SK-N-SH (cell line): ENCODE data around the gene GRB2. TPM values are rescaled to one million over a fixed set of nuclear protein-coding genes. Genes with fewer than 3 reads are reported as not detected.

ENCODE experiments used
- CTCF ChIA-PET: fragments of 300-600, 350-600 bp; formaldehyde crosslinking; extraction: SDS; loops from one replicate; lab custom pipeline; 2021; lab: Yijun Ruan, JAX
- POLR2A ChIA-PET: fragments of 350-600 bp; sonication (Branson Sonifier 250); formaldehyde crosslinking; extraction: SDS; loops from one replicate; lab custom pipeline; 2020; ENCODE audit warnings: antibody characterized with exemption, inconsistent platforms; lab: Yijun Ruan, JAX
- DNase-seq: peaks from one replicate; pipeline ENCODE4 v3.0.0; 2012
- H2AFZ ChIP-seq: fragments of 200-600 bp; sonication (generic); 2 replicates; pipeline ENCODE4 v1.8.1; 2016; ENCODE audit warnings: antibody characterized with exemption, mild to moderate bottlenecking, low read depth
- H3F3A ChIP-seq: fragments of 200-600 bp; sonication (generic); replicated peaks from 2 replicates; pipeline ENCODE3; 2016; ENCODE audit warnings: antibody characterized with exemption, mild to moderate bottlenecking; ENCODE audit not compliant: insufficient read depth
- H3K27ac ChIP-seq, 2 experiments: fragments of 200-500 bp in 1 of 2; fragments of 200-600 bp in 1 of 2; sonication (Bioruptor generic) in 1 of 2; sonication (generic), shearing (Covaris generic) in 1 of 2; 2 replicates each; pipeline versions ENCODE4 v1.5.1 to v1.6.1; 2014 to 2016; ENCODE audit warnings: low read depth in 2 of 2, inconsistent platforms in 1 of 2, low read length in 1 of 2, mild to moderate bottlenecking in 1 of 2, mixed read lengths in 1 of 2
- H3K27me3 ChIP-seq: fragments of 200-600 bp; sonication (generic), shearing (Covaris generic); 2 replicates; pipeline ENCODE4 v1.6.1; 2016; ENCODE audit warnings: mixed run types; ENCODE audit not compliant: insufficient read depth
- H3K36me3 ChIP-seq, 2 experiments: fragments of 200-500 bp in 1 of 2; fragments of 200-600 bp in 1 of 2; sonication (Bioruptor generic) in 1 of 2; sonication (generic) in 1 of 2; replicated peaks in 1 of 2; 2 replicates each; pipeline versions ENCODE3 to v1.5.1; 2014 to 2016; ENCODE audit warnings: low read length in 1 of 2, mild to moderate bottlenecking in 1 of 2; ENCODE audit not compliant: insufficient read depth in 2 of 2, control insufficient read depth in 1 of 2
- H3K4me1 ChIP-seq, 2 experiments: fragments of 200-500 bp in 1 of 2; fragments of 200-600 bp in 1 of 2; sonication (Bioruptor generic) in 1 of 2; sonication (generic), shearing (Covaris generic) in 1 of 2; 2 replicates each; pipeline versions ENCODE4 v1.5.1 to v1.6.1; 2014 to 2016; ENCODE audit warnings: low read depth in 1 of 2, low read length in 1 of 2, mixed run types in 1 of 2; ENCODE audit not compliant: insufficient read depth in 2 of 2, control insufficient read depth in 1 of 2
- H3K4me2 ChIP-seq: fragments of 200-600 bp; sonication (generic), shearing (Covaris generic); 2 replicates; pipeline ENCODE4 v1.6.1; 2017; ENCODE audit warnings: mixed run types
- H3K4me3 ChIP-seq, 2 experiments: fragments of 200-500 bp in 1 of 2; fragments of 200-600 bp in 1 of 2; sonication (Bioruptor generic) in 1 of 2; sonication (generic), shearing (Covaris generic) in 1 of 2; 2 replicates each; pipeline versions ENCODE4 v1.5.1 to v1.8.1; 2014 to 2016; ENCODE audit warnings: low read depth in 2 of 2, inconsistent platforms in 1 of 2, low read length in 1 of 2, mild to moderate bottlenecking in 1 of 2, mixed read lengths in 1 of 2, moderate library complexity in 1 of 2
- H3K79me2 ChIP-seq: fragments of 200-600 bp; sonication (generic); 2 replicates; pipeline ENCODE4 v1.8.1; 2017; ENCODE audit warnings: mild to moderate bottlenecking; ENCODE audit not compliant: insufficient read depth
- H3K9ac ChIP-seq: fragments of 200-600 bp; sonication (generic); 2 replicates; pipeline ENCODE4 v1.6.1; 2017; ENCODE audit warnings: mixed run types
- H3K9me2 ChIP-seq: fragments of 200-600 bp; sonication (generic); 2 replicates; pipeline ENCODE4 v1.6.1; 2017; ENCODE audit warnings: mixed run types
- H3K9me3 ChIP-seq: fragments of 200-600 bp; sonication (generic); 2 replicates; pipeline ENCODE4 v1.6.1; 2017; ENCODE audit warnings: mixed run types, mild to moderate bottlenecking, moderate library complexity
- H4K20me1 ChIP-seq: fragments of 200-600 bp; sonication (generic); 2 replicates; pipeline ENCODE4 v1.6.1; 2017; ENCODE audit warnings: mild to moderate bottlenecking, mixed run types; ENCODE audit not compliant: insufficient read depth
- EP300 ChIP-seq, 2 experiments: IDR thresholded peaks; 2 replicates each; pipeline versions ENCODE4 v1.4.0 to v1.6.1; 2012; ENCODE audit warnings: borderline replicate concordance in 1 of 2, low read depth in 1 of 2, low read length in 1 of 2
- EZH2phosphoT487 ChIP-seq: fragments of 200-600 bp; sonication (generic); IDR thresholded peaks from 2 replicates; pipeline ENCODE4 v1.6.1; 2017; ENCODE audit warnings: low read depth, mixed run types, mild to moderate bottlenecking, antibody characterized with exemption, moderate library complexity, borderline replicate concordance
- FOSL2 ChIP-seq: IDR thresholded peaks from 2 replicates; pipeline ENCODE4 v1.4.0; 2012; ENCODE audit warnings: low read depth, mild to moderate bottlenecking, moderate library complexity, borderline replicate concordance
- FOXJ3 ChIP-seq: sonication (generic); formaldehyde crosslinking; IDR thresholded peaks from 2 replicates; pipeline ENCODE4 v1.5.1; 2020; ENCODE audit warnings: mild to moderate bottlenecking, missing genetic modification reagents
- FOXM1 ChIP-seq: IDR thresholded peaks from 2 replicates; pipeline ENCODE4 v1.4.0; 2012; ENCODE audit warnings: low read depth, mild to moderate bottlenecking
- JUND ChIP-seq: IDR thresholded peaks from 2 replicates; pipeline ENCODE4 v1.4.0; 2012
- MXI1 ChIP-seq: IDR thresholded peaks from 2 replicates; pipeline ENCODE4 v1.6.1; 2012; ENCODE audit warnings: mild to moderate bottlenecking, low read depth, low read length, improper control_type of control experiment
- NFIC ChIP-seq: IDR thresholded peaks from 2 replicates; pipeline ENCODE4 v1.4.0; 2012; ENCODE audit warnings: borderline replicate concordance
- NRF1 ChIP-seq: IDR thresholded peaks from 2 replicates; pipeline ENCODE4 v1.6.1; 2012; ENCODE audit warnings: low read depth, mild to moderate bottlenecking, low read length
- POLR2AphosphoS5 ChIP-seq: IDR thresholded peaks from 2 replicates; pipeline ENCODE4 v1.6.1; 2012; ENCODE audit warnings: low read depth, low read length
- SIN3A ChIP-seq: IDR thresholded peaks from 2 replicates; pipeline ENCODE4 v1.6.1; 2012; ENCODE audit warnings: low read depth, mild to moderate bottlenecking, low read length, moderate library complexity, borderline replicate concordance
- SMC3 ChIP-seq: IDR thresholded peaks from 2 replicates; pipeline ENCODE4 v1.6.1; 2012; ENCODE audit warnings: low read depth, low read length, improper control_type of control experiment
- TCF12 ChIP-seq: IDR thresholded peaks from 2 replicates; pipeline ENCODE4 v1.4.0; 2012
- TEAD4 ChIP-seq: IDR thresholded peaks from 2 replicates; pipeline ENCODE4 v1.4.0; 2012; ENCODE audit warnings: mild to moderate bottlenecking, borderline replicate concordance; ENCODE audit not compliant: insufficient read depth
- YY1 ChIP-seq: IDR thresholded peaks from 2 replicates; pipeline ENCODE4 v1.4.0; 2012; ENCODE audit warnings: low read depth, mild to moderate bottlenecking
- WGBS: methylation state at CpG from one replicate; pipeline ENCODE4 v1.1.6; 2017; ENCODE audit warnings: low lambda C conversion rate; 5-methylcytosine and 5-hydroxymethylcytosine counted together
- polyA plus RNA-seq, 3 experiments: library from polyadenylated mRNA; depleted of rRNA; stranded (reverse); fragments of >200 nt; gene quantifications; 2 replicates each; pipeline ENCODE4 v1.2.3, GENCODE V29; 2012
- TF ChIP-seq, protein P1 (sequence below): IDR thresholded peaks from 2 replicates; pipeline ENCODE4 v1.4.0; 2012; ENCODE audit warnings: low read depth, borderline replicate concordance
- TF ChIP-seq, protein P2 (sequence below): fragments of 150-350 bp; IDR thresholded peaks from 2 replicates; pipeline ENCODE4 v1.6.1; 2016; ENCODE audit warnings: mild to moderate bottlenecking, low read depth, low read length
- TF ChIP-seq, protein P3 (sequence below): IDR thresholded peaks from 2 replicates; pipeline ENCODE4 v1.4.0; 2012; ENCODE audit warnings: low read depth
- TF ChIP-seq, protein P4 (sequence below): IDR thresholded peaks from 2 replicates; pipeline ENCODE4; 2012
- TF ChIP-seq, protein P5 (sequence below): fragments of 150-350 bp; IDR thresholded peaks from 2 replicates; pipeline ENCODE4 v1.6.1; 2017; ENCODE audit warnings: antibody characterized with exemption, low read length, low read depth, borderline replicate concordance

Gene GRB2
- polyA plus RNA-seq, 1 of the 3 experiments (the other 2 are of a cell fraction) = 89.6 TPM

DNA sequence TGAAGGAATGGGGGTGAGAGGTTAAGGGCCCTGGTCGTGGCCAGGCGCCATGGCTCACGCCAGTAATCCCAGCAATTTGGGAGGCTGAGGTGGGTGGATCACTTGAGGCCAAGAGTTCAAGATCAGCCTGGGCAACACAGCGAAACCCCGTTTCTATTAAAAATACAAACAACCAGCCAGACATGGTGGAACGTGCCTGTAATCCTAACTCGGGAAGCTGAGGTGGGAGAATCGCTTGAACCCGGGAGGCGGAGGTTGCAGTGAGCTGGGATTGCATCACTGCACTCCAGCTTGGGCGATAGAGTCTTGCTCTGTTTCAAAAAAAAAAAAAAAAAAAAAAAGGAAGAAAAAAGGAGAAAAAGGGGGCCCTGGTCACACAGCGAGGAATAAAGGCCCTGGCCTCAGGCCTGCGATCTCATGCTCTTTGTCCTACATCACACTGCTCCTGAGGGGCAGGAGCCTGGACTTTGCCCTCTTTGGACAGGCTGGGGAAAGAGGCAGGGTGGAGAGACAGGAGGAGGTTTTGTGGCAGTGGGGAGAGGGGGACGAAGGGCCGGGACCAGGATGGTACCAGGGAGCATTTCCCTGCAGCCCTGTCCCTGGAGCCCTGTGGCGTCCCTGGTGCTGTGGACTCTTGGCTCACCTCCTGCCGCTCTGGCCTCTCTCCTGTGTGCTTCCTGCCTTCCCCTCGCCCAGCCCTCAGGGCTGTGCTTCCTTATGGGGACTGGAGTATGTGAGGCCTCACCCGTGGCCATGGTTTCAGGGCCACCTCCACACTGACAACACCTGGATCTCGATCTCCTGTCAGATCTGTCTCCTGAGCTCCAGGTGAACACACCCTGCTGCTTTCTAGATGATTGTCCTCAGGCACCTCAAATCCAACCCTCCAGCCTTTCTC, 96.5 kb downstream of the GRB2 start:
- no peaks in the 10 kb centered on the region for H3K36me3 ChIP-seq
- no peak overlapping the region for H3K4me2 ChIP-seq
- H4K20me1 ChIP-seq = no peaks in the 10 kb centered on the region
- H3K27ac ChIP-seq = no peak overlapping the region
- no peak overlapping the region for H3K9ac ChIP-seq
- ChIA-PET POLR2A (no interaction called here), CTCF (interaction anchor here (0.6 to 6.2 kb wide), 8 partner anchors 9 to 106 kb away, joined by 3 to 45 read pairs (median 4); partner anchors contain the start of gene MIF4GD)
- H2AFZ ChIP-seq = no peak overlapping the region
- DNase-seq = no peak
- H3K4me1 ChIP-seq = no peaks in the 10 kb centered on the region
- 89% methylated on average over 20 of the region's 20 CpGs for WGBS
- H3K9me2 ChIP-seq = no peaks in the 10 kb centered on the region
- no peaks in the 10 kb centered on the region for H3F3A ChIP-seq
- no peak overlapping the region for H3K4me3 ChIP-seq
- H3K27me3 ChIP-seq = no peaks in the 10 kb centered on the region
- no peaks in the 10 kb centered on the region for H3K9me3 ChIP-seq
- H3K79me2 ChIP-seq = no peaks in the 10 kb centered on the region
- TF ChIP-seq EZH2phosphoT487 (no peak), TEAD4 (no peak), POLR2AphosphoS5 (no peak), NRF1 (no peak), NFIC (no peak), FOSL2 (no peak), SIN3A (no peak), FOXM1 (no peak), YY1 (no peak), MXI1 (no peak), JUND (no peak), SMC3 (no peak), TCF12 (no peak), EP300 (IDR thresholded peaks at IDR 0.05; ENCODE audit: borderline replicate concordance in 1 of 2, low read depth in 1 of 2, low read length in 1 of 2) (no peak), FOXJ3 (CRISPR knock-in tag) (no peak)
- TF ChIP-seq, protein P1, sequence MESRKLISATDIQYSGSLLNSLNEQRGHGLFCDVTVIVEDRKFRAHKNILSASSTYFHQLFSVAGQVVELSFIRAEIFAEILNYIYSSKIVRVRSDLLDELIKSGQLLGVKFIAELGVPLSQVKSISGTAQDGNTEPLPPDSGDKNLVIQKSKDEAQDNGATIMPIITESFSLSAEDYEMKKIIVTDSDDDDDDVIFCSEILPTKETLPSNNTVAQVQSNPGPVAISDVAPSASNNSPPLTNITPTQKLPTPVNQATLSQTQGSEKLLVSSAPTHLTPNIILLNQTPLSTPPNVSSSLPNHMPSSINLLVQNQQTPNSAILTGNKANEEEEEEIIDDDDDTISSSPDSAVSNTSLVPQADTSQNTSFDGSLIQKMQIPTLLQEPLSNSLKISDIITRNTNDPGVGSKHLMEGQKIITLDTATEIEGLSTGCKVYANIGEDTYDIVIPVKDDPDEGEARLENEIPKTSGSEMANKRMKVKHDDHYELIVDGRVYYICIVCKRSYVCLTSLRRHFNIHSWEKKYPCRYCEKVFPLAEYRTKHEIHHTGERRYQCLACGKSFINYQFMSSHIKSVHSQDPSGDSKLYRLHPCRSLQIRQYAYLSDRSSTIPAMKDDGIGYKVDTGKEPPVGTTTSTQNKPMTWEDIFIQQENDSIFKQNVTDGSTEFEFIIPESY = no peak
- TF ChIP-seq, protein P2, sequence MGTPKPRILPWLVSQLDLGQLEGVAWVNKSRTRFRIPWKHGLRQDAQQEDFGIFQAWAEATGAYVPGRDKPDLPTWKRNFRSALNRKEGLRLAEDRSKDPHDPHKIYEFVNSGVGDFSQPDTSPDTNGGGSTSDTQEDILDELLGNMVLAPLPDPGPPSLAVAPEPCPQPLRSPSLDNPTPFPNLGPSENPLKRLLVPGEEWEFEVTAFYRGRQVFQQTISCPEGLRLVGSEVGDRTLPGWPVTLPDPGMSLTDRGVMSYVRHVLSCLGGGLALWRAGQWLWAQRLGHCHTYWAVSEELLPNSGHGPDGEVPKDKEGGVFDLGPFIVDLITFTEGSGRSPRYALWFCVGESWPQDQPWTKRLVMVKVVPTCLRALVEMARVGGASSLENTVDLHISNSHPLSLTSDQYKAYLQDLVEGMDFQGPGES = no peak
- TF ChIP-seq, protein P3, sequence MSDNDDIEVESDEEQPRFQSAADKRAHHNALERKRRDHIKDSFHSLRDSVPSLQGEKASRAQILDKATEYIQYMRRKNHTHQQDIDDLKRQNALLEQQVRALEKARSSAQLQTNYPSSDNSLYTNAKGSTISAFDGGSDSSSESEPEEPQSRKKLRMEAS = no peak
- TF ChIP-seq, protein P4, sequence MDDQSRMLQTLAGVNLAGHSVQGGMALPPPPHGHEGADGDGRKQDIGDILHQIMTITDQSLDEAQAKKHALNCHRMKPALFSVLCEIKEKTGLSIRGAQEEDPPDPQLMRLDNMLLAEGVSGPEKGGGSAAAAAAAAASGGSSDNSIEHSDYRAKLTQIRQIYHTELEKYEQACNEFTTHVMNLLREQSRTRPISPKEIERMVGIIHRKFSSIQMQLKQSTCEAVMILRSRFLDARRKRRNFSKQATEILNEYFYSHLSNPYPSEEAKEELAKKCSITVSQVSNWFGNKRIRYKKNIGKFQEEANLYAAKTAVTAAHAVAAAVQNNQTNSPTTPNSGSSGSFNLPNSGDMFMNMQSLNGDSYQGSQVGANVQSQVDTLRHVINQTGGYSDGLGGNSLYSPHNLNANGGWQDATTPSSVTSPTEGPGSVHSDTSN = no peak
- TF ChIP-seq, protein P5, sequence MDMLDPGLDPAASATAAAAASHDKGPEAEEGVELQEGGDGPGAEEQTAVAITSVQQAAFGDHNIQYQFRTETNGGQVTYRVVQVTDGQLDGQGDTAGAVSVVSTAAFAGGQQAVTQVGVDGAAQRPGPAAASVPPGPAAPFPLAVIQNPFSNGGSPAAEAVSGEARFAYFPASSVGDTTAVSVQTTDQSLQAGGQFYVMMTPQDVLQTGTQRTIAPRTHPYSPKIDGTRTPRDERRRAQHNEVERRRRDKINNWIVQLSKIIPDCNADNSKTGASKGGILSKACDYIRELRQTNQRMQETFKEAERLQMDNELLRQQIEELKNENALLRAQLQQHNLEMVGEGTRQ = no peak
- TF ChIP-seq, all 33 proteins: peak for 0
